ENCODE data around the gene RNASEH2C.
"Not testable (repeated sequence)": the region's sequence is repeated elsewhere in the genome, so short reads cannot be mapped to it uniquely, and the experiment has no call there.

RNASEH2C gene

GRCh38 chr11:65683480-65683879, 37.1 kb downstream of the RNASEH2C start:
- not testable (repeated sequence) for DNase-seq (ENCODE audit: low read depth)

- no peak for DNase-seq (ENCODE audit: low read depth)
Measured at GRCh38 chr11:65680192-65680743, 40.3 kb downstream of the RNASEH2C start.

GRCh38 chr11:65672982-65673381, 47.6 kb downstream of the RNASEH2C start:
- DNase-seq (ENCODE audit: low read depth) = no peak

- no peak for DNase-seq (ENCODE audit: low read depth)
Measured at GRCh38 chr11:65672180-65672860, 48.3 kb downstream of the RNASEH2C start.
